ENCODE measurements around the gene CKS1B.
"Not testable (repeated sequence)": the region's sequence is repeated elsewhere in the genome, so short reads cannot be mapped to it uniquely, and the experiment has no call there.

The CKS1B gene

DNA sequence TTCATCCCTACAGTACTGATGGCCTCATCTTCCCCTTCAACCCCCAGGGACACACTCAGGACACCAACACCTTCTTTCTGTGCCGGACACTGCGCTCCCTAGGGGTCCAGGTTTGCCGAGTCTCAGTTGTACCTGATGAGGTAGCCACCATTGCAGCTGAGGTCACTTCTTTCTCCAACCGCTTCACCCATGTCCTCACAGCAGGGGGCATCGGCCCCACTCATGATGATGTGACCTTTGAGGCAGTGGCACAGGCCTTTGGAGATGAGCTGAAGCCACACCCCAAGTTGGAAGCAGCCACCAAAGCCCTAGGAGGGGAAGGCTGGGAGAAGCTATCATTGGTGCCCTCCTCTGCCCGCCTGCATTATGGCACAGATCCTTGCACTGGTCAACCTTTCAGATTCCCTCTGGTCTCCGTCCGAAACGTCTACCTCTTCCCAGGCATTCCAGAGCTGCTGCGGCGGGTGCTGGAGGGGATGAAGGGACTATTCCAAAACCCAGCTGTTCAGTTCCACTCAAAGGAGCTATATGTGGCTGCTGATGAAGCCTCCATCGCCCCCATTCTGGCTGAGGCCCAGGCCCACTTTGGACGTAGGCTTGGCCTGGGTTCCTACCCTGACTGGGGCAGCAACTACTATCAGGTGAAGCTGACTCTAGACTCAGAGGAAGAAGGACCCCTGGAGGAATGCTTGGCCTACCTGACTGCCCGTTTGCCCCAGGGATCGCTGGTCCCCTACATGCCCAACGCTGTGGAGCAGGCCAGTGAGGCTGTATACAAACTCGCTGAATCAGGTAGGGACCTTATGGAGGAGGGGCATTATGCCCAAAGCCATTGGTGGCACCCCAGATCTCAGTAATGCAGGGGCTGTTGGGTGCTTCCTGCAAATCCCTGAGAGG, 13.8 kb downstream of the CKS1B start:
- no peak for DNase-seq

DNA sequence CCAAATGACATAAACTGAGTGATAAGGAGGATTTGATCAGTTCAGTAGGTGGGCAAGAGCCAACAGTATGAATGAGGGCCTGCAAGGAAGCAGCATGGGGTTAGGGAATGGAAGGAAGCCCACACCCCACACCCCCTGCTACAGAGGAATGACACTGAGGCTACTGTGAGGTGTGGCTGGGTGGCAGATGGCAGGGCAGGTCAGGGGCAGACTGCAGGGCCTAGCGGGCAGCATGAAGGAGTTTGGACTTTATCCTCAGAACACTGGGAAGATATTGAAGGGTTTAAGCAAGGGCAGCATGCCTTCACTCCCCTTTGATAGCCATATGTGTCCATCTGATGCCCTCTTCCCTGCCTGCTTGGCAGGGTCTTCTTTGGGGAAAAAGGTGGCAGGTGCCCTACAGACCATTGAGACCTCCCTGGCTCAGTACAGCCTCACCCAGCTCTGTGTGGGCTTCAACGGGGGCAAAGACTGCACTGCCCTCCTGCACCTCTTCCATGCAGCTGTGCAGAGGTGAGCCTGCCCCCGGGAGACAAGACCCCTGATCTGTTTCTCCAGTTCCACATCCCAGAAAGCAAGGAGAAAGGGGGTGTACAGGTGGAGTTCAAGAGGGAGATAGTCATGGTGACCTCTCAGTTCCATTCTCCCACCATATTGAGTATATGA, 14.8 kb downstream of the CKS1B start:
- DNase-seq = no peak

- DNase-seq = no peak
Observed at GRCh38 chr1:154990276-154990675, 15.8 kb downstream of the CKS1B start.

- no peak for DNase-seq
Observed at GRCh38 chr1:154992721-154993571, 18.5 kb downstream of the CKS1B start.

GRCh38 chr1:154993572-154994268, 19.2 kb downstream of the CKS1B start, which contains the start of gene LENEP:
Gene LENEP (plus strand): TSS chr1:154993586. CDS start chr1:154993608, 22 bp downstream.
- no peak for DNase-seq

GRCh38 chr1:154994269-154994587, 19.7 kb downstream of the CKS1B start:
- DNase-seq = no peak

- DNase-seq = no peak
Observed at GRCh38 chr1:154994591-154994990, 20.1 kb downstream of the CKS1B start.

DNA sequence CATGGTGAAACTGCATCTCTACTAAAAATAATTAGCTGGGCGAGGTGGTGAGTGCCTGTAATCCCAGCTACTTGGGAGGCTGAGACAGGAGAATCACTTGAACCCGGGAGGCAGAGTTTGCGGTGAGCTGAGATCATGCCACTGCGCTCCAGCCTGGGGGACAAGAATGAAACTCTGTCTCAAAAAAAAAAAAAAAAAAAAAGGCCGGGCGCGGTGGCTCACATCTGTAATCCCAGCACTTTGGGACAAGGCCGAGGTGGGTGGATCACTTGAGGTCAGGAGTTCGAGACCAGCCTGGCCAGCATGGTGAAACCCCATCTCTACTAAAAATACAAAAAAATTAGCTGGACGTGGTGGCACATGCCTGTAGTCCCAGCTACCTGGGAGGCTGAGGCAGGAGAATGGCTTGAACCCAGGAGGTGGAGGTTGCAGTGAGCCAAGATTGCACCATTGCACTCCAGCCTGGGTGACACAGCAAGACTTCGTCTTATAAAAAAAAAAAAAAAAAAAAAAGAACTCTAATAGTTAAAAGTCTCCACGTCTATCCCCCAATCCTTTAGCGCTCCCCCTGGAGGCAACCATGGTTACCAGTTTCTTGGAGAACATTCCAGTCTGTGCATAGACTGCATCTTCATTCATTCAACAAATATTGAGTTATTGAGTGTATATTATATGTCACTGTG, 21.0 kb downstream of the CKS1B start:
- DNase-seq = not testable (repeated sequence)

DNA sequence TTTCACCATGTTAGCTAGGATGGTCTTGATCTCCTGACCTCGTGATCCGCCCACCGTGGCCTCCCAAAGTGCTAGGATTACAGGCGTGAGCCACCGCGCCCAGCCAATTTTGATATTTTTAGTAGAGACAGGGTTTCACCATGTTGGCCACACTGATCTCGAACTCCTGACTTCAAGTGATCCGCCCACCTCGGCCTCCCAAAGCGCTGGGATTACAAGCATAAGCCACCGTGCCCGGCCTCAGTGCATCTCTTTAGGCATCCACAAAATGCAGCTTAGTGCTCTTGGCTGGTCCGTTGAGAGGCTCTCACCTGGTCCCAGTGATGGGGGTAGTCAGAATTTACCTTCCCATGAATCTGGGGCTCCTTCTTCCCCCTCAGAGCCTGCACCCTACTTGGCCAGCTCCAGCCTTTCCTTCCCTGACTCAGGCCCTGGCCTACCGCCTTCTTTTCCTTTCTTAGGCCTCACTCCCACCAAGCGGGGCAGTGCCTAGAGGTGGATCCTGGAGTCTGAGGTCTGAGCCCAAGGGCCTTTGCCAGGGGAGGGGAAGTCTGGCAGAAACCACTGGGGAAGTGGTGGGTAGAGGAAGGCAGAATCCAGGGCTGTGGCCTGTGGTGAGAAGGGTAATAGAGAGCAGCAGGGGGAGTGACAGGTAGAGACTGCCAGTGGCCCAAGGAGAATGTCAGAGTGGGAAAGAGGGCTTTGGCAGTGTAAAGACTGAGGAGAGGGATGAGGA, 22.7 kb downstream of the CKS1B start:
- no peak for DNase-seq

GRCh38 chr1:154998201-154998780, 23.8 kb downstream of the CKS1B start:
- no peak for DNase-seq

GRCh38 chr1:154998818-154999570, 24.5 kb downstream of the CKS1B start:
- DNase-seq = peak; percentile 90

- no peak for DNase-seq
Observed at GRCh38 chr1:154999571-155000410, 25.3 kb downstream of the CKS1B start.

DNA sequence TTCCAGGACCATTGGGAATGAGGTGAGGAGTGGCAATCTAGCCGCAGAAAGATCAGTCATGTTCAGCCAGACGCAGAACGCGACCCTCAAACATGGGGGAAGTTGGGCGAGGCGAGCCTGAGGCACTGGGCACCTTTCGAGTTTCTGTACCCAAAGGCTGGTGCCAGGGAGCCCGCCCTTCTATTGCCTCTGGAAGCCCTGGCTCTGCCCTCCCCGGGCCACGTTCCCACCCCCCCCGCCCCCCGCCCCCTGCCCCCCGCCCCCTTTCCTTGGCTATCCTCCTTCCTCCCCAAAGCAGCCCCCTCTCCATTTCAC, 25.9 kb downstream of the CKS1B start:
- DNase-seq = no peak

- peak; percentile 88 for DNase-seq
Observed at GRCh38 chr1:155000726-155001424, 26.4 kb downstream of the CKS1B start.

GRCh38 chr1:155001425-155001674, 26.9 kb downstream of the CKS1B start:
- DNase-seq = no peak

GRCh38 chr1:155001675-155002463, 27.4 kb downstream of the CKS1B start:
- DNase-seq = peak; percentile 95

DNA sequence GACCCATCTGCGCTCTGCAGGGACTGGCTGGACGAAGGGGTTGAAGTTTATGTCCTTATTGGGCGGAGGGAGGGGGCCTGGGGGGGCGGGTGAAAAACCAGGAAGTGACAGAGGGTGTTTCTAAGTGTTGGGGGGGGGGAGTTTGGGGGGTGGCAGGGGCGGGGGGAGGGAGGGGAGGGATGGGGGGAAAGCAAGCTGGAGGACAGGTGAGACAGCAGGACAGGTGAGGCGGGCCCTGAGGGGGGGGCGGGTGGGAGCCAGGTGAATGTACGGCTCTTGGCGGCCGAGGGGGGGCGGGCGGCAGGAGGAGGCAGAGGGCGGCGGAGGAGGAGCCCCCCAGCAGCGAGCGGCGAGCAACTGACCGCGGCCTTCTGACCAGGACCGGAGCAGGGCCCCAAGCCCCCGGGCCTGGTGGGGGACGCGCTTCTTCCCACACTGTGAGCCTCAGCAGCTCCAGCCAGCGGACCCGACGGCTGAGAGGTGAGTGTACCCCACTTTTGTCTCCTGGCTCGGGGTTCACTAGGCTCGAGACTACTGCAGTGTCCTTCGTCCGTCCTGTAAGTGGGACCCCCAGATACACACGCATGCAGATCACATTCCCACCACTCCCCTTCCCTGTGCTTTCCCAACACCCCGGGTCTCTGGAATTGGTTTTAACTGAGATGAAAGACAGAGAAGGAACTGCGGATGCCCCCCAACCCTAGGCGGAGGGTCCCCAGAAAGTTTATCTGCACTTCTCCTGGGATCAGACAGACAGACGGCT, 28.2 kb downstream of the CKS1B start, which contains the start of gene ZBTB7B:
Gene ZBTB7B, plus strand, starts transcription at position 339 of the 763 bp plus-strand sequence. CDS start 11,859 bp downstream, outside the sequence.
- DNase-seq = no peak
